ENCODE data around the gene BCL2A1. TPM values are rescaled to one million over a fixed set of nuclear protein-coding genes. Genes with fewer than 3 reads are reported as not detected.
A peak's percentile ranks its signal among the peaks of the same experiment; 100 is the strongest.

The BCL2A1 gene
- total and polyA plus RNA-seq, 10 donors, result 34.4 to 180 (median 54.2) TPM

DNA sequence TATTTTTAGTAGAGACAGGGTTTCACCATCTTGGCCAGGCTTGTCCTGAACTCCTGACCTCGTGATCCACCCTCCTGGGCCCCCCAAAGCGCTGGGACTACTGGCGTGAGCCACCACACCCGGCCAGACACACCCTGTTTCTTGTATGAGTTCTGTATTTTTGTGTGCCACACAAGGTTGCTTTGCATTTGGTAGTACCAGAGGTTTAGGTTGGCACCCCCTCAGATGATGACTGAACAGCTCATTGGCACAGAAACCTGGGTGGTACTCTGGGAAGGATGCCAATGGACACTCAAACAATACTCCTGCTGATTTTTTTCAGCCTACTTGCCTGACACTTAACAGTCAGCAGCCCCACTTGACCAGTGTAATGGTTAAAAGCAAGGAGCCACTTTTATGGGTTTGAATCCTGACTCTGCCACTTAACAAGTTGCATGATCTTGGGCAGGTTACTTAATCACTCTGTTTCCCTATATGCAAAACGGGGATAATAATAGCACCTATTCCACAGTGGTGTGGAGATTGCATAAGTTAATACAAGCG is 39.2 kb upstream of the BCL2A1 start:
- 57 to 76% (median 65%) methylated on average over 6 of the region's 6 CpGs for WGBS, 5 donors
- H3K27me3 ChIP-seq (replicated peaks in 1 of 7), result no peaks in the 10 kb centered on the region
- peak overlapping the region in 4 of 8 donors; percentile 11 to 69 (median 37) for H3K27ac ChIP-seq
- intact Hi-C loops (cut with DNase I; ENCODE audit: low total_unique reads), result no loop called here
- no peak for DNase-seq
- H3K9me3 ChIP-seq, result peaks cover 0 to 3% (median 0%) of the 10 kb centered on the region in 8 donors
- TF ChIP-seq POLR2A (IDR thresholded peaks at IDR 0.05), result no peak
- peak in 1 of 3 donors; percentile 26 for TF ChIP-seq POLR2AphosphoS5 (IDR thresholded peaks at IDR 0.05)
- TF ChIP-seq, protein P1, sequence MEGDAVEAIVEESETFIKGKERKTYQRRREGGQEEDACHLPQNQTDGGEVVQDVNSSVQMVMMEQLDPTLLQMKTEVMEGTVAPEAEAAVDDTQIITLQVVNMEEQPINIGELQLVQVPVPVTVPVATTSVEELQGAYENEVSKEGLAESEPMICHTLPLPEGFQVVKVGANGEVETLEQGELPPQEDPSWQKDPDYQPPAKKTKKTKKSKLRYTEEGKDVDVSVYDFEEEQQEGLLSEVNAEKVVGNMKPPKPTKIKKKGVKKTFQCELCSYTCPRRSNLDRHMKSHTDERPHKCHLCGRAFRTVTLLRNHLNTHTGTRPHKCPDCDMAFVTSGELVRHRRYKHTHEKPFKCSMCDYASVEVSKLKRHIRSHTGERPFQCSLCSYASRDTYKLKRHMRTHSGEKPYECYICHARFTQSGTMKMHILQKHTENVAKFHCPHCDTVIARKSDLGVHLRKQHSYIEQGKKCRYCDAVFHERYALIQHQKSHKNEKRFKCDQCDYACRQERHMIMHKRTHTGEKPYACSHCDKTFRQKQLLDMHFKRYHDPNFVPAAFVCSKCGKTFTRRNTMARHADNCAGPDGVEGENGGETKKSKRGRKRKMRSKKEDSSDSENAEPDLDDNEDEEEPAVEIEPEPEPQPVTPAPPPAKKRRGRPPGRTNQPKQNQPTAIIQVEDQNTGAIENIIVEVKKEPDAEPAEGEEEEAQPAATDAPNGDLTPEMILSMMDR (IDR thresholded peaks at IDR 0.05 in 8 of 11, conservative IDR thresholded peaks at IDR 0.05 in 3 of 11), result no peak
- no peaks in the 10 kb centered on the region for H3K36me3 ChIP-seq
- H3K4me1 ChIP-seq, result peaks cover 0 to 27% (median 13%) of the 10 kb centered on the region in 6 donors
- H3K4me3 ChIP-seq, result no peak overlapping the region

DNA sequence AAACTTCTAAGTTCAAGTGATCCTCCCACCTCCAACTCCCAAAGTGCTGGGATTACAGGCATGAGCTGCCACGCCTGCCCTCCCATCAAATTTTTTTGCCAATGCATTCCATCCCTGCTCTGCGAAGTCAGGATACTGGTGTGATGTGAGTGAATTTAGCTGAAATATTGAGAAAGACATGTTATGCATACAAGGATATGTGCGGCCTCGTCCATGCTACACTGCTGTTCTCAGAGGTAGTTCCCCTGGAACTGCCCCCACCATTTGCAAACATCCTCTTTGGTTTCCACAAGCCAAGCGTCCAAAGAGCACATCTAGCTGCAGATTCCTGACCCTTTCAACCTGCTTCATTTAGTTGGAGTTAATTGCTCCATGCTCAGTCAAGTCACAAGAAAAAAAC is 36.5 kb upstream of the BCL2A1 start:
- intact Hi-C loops (cut with DNase I; ENCODE audit: low total_unique reads), result no loop called here
- WGBS, 5 donors, result 88 to 95% (median 90%) methylated on average over 5 of the region's 5 CpGs
- Histone ChIP-seq H3K36me3 (no peaks in the 10 kb centered on the region), H3K4me1 (peaks cover 0 to 27% (median 13%) of the 10 kb centered on the region in 6 donors), H3K4me3 (no peak overlapping the region), H3K27ac (no peak overlapping the region), H3K9me3 (no peaks in the 10 kb centered on the region), H3K27me3 (replicated peaks in 1 of 7) (no peaks in the 10 kb centered on the region)
- TF ChIP-seq, protein P1 (IDR thresholded peaks at IDR 0.05 in 8 of 11, conservative IDR thresholded peaks at IDR 0.05 in 3 of 11), result no peak
- TF ChIP-seq POLR2AphosphoS5 (IDR thresholded peaks at IDR 0.05), result no peak
- TF ChIP-seq POLR2A (IDR thresholded peaks at IDR 0.05), result no peak
- DNase-seq, result no peak

DNA sequence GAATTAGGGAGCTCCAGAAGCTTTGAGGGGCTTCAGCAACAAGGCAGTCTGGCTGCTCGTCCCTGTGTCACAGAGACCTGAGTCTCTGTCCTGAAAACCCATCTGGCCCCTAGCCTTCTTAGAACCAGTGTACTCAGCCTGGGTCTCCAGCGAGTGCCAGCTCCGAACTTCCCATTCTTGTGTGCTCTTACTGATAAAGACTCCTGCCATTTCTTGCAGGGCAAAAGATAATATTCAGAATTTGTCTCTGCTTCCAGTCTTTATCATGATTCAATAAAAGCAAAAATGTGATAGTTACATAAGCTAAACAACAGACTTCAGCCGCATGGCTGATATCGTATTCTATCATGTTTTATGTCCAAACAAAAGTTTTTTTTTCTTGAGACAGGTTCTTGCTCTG is 36.0 kb upstream of the BCL2A1 start:
- no peak for TF ChIP-seq POLR2AphosphoS5 (IDR thresholded peaks at IDR 0.05)
- TF ChIP-seq POLR2A (IDR thresholded peaks at IDR 0.05), result no peak
- TF ChIP-seq, protein P1 (IDR thresholded peaks at IDR 0.05 in 8 of 11, conservative IDR thresholded peaks at IDR 0.05 in 3 of 11), result no peak
- Histone ChIP-seq H3K27me3 (replicated peaks in 1 of 7) (no peaks in the 10 kb centered on the region), H3K4me3 (no peak overlapping the region), H3K9me3 (no peaks in the 10 kb centered on the region), H3K36me3 (no peaks in the 10 kb centered on the region), H3K27ac (no peak overlapping the region), H3K4me1 (peaks cover 0 to 27% (median 12%) of the 10 kb centered on the region in 6 donors)
- WGBS, 5 donors, result 86 to 94% (median 90%) methylated on average over 5 of the region's 5 CpGs
- DNase-seq, result no peak
- intact Hi-C loops (cut with DNase I; ENCODE audit: low total_unique reads), result no loop called here

DNA sequence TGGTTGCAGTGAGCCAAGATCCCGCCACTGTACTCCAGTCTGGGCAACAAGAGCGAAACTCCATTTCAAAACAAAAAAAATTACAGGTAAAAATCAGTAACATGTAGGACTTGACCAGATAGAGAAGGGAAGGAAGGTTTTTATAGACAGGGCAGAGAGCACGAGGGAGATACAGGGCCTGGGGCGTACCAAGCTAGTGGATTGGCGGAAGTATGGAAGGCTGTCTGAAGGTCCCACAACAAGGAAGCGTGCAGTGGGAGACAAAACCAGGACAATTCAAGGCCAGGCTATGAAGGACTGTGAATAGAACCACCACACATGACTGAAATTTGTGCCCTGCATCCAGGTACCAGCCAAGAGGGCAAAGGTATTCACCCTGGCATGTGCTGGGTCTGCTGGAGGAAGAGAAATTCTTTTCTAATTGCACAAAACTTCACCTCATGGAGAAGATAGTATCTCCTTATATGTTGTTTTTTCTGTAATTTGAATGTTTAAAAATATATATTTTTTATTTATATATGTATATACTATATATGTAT is 33.0 kb upstream of the BCL2A1 start:
- WGBS, 5 donors, result 89 to 97% (median 95%) methylated on average over 6 of the region's 6 CpGs
- TF ChIP-seq POLR2AphosphoS5 (IDR thresholded peaks at IDR 0.05), result no peak
- TF ChIP-seq POLR2A (IDR thresholded peaks at IDR 0.05), result no peak
- TF ChIP-seq, protein P1 (IDR thresholded peaks at IDR 0.05 in 8 of 11, conservative IDR thresholded peaks at IDR 0.05 in 3 of 11), result no peak
- Histone ChIP-seq H3K4me3 (no peak overlapping the region), H3K27me3 (replicated peaks in 1 of 7) (no peaks in the 10 kb centered on the region), H3K4me1 (peaks cover 0 to 5% (median 2%) of the 10 kb centered on the region in 6 donors), H3K9me3 (peaks cover 0 to 7% (median 0%) of the 10 kb centered on the region in 8 donors), H3K27ac (no peak overlapping the region), H3K36me3 (no peaks in the 10 kb centered on the region)
- intact Hi-C loops (cut with DNase I; ENCODE audit: low total_unique reads), result no loop called here
- peak; percentile 12 for DNase-seq
